ENCODE measurements around the gene COG5.

GRCh38 chr7:107593025-107593410 lies 29.3 kb upstream of the COG5 start:
- TF ChIP-seq CTCF (IDR thresholded peaks at IDR 0.05): no peak
- no peak for TF ChIP-seq POLR2A (IDR thresholded peaks at IDR 0.05)

Data from adrenal gland (tissue), 5 donors.